Measurements from ENCODE around the gene TSPYL1.

DNA sequence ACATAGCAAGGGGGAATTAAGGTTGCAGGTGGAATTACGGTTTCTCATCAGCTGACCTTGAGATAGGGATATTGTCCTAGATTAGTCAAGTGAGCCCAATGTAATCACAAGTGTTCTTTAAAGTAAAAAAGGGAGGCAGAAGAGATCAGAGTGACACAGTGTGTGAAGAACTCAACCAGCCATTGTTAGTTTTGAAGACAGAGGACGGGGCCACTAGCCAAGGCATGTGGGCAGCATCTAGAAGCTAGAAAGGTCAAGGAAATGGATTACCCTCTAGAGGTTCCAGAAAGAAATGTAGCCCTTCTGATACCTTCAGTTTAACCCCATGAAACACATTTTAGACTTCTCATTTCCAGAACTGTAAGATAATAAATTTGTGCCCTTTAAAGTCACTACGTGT is 18.5 kb upstream of the TSPYL1 start:
- TF ChIP-seq, protein P1, sequence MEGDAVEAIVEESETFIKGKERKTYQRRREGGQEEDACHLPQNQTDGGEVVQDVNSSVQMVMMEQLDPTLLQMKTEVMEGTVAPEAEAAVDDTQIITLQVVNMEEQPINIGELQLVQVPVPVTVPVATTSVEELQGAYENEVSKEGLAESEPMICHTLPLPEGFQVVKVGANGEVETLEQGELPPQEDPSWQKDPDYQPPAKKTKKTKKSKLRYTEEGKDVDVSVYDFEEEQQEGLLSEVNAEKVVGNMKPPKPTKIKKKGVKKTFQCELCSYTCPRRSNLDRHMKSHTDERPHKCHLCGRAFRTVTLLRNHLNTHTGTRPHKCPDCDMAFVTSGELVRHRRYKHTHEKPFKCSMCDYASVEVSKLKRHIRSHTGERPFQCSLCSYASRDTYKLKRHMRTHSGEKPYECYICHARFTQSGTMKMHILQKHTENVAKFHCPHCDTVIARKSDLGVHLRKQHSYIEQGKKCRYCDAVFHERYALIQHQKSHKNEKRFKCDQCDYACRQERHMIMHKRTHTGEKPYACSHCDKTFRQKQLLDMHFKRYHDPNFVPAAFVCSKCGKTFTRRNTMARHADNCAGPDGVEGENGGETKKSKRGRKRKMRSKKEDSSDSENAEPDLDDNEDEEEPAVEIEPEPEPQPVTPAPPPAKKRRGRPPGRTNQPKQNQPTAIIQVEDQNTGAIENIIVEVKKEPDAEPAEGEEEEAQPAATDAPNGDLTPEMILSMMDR (IDR thresholded peaks at IDR 0.05; ENCODE audit: insufficient read depth, low read length), result no peak
- TF ChIP-seq, protein P2, sequence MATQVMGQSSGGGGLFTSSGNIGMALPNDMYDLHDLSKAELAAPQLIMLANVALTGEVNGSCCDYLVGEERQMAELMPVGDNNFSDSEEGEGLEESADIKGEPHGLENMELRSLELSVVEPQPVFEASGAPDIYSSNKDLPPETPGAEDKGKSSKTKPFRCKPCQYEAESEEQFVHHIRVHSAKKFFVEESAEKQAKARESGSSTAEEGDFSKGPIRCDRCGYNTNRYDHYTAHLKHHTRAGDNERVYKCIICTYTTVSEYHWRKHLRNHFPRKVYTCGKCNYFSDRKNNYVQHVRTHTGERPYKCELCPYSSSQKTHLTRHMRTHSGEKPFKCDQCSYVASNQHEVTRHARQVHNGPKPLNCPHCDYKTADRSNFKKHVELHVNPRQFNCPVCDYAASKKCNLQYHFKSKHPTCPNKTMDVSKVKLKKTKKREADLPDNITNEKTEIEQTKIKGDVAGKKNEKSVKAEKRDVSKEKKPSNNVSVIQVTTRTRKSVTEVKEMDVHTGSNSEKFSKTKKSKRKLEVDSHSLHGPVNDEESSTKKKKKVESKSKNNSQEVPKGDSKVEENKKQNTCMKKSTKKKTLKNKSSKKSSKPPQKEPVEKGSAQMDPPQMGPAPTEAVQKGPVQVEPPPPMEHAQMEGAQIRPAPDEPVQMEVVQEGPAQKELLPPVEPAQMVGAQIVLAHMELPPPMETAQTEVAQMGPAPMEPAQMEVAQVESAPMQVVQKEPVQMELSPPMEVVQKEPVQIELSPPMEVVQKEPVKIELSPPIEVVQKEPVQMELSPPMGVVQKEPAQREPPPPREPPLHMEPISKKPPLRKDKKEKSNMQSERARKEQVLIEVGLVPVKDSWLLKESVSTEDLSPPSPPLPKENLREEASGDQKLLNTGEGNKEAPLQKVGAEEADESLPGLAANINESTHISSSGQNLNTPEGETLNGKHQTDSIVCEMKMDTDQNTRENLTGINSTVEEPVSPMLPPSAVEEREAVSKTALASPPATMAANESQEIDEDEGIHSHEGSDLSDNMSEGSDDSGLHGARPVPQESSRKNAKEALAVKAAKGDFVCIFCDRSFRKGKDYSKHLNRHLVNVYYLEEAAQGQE (IDR thresholded peaks at IDR 0.05; ENCODE audit: insufficient replicate concordance, low read depth), result no peak
- no peak for TF ChIP-seq POLR2AphosphoS5 (IDR thresholded peaks at IDR 0.05; ENCODE audit: low read depth)
- TF ChIP-seq SPI1 (IDR thresholded peaks at IDR 0.05; ENCODE audit: borderline replicate concordance, low read depth), result no peak

Measured in HL-60 (cell line).